ENCODE measurements around the gene NRAP.

DNA sequence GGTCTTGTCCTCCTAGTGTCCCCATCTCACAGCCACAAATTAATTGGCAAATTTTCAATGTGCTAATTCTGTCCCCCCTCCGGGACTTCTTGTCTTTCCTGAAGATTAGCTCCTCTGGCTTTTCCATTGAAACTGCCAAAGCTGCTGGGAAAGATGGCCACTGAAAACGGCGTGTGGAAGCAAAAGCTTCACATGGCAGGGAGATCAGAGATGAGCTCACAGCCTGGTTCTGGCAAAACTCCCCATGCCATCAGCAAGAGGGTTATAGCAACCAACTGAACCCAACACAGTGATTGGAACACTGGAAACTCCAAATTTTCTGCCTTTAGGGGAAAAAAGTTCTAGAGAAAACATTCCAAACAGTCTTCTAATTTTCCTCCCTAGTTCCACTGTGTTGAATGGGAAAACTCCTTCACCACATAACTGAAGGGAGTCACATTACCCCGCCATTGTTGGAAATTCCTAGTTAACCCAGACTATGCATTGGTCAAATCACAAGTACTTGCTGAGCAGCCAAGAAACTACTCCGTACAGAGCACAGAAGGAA lies 37.0 kb downstream of the NRAP start:
- TF ChIP-seq POLR2A (IDR thresholded peaks at IDR 0.05; ENCODE audit: low read length), result no peak
- TF ChIP-seq GATA1 (IDR thresholded peaks at IDR 0.05; ENCODE audit: low read depth, low read length), result no peak
